ENCODE data around the gene PCBP3.
"Not testable (repeated sequence)": the region's sequence is repeated elsewhere in the genome, so short reads cannot be mapped to it uniquely, and the experiment has no call there.

PCBP3 gene

DNA sequence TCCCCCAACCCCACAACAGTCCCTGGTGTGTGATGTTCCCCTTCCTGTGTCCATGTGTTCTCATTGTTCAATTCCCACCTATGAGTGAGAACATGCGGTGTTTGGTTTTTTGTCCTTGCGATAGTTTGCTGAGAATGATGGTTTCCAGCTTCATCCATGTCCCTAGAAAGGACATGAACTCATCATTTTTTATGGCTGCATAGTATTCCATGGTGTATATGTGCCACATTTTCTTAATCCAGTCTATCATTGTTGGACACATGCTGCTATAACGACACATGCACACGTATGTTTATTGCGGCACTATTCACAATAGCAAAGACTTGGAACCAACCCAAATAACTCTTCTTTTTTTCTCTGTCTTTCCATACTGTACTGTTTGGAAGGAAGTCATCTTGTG lies 66.8 kb downstream of the PCBP3 start:
- not testable (repeated sequence) for H3K27me3 ChIP-seq (ENCODE audit: control insufficient read depth, insufficient read depth, low read length); H3K9me3 ChIP-seq (ENCODE audit: control insufficient read depth, insufficient read depth, low read length); H3K4me3 ChIP-seq (ENCODE audit: low read length); DNase-seq (ENCODE audit: low read depth, low spot score); H3K36me3 ChIP-seq (ENCODE audit: control insufficient read depth, insufficient read depth, low read length); H3K27ac ChIP-seq (ENCODE audit: low read length); H3K4me1 ChIP-seq (ENCODE audit: control insufficient read depth, insufficient read depth, low read length)
- WGBS (ENCODE audit: insufficient coverage, insufficient read length), result no CpG with 5 or more reads among the region's 5 CpGs

DNA sequence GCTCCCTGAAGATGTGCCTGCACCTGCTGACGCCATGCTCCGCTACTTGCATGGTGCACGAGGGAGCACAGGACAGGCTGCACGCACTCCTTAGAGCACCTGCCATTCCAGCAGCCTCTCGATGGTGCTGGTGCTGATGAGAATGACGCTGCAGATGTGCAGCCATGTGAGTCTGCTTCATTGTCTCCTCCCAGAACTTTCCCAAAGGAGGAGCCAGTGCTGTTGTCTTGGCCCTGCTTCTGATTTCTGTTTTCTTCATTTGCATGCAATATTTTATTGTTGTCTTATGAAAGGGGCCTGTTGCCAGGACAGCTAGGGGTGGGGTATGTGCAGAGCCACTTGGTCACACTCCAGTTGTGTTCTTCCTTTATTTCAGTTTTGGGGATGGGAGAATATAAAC lies 70.1 kb downstream of the PCBP3 start:
- WGBS (ENCODE audit: insufficient coverage, insufficient read length), result no CpG with 5 or more reads among the region's 6 CpGs
- Histone ChIP-seq H3K4me1 (ENCODE audit: control insufficient read depth, insufficient read depth, low read length) (no peaks in the 10 kb centered on the region), H3K4me3 (ENCODE audit: low read length) (no peak overlapping the region), H3K9me3 (ENCODE audit: control insufficient read depth, insufficient read depth, low read length) (no peaks in the 10 kb centered on the region), H3K27me3 (ENCODE audit: control insufficient read depth, insufficient read depth, low read length) (no peaks in the 10 kb centered on the region), H3K36me3 (ENCODE audit: control insufficient read depth, insufficient read depth, low read length) (no peaks in the 10 kb centered on the region), H3K27ac (ENCODE audit: low read length) (no peak overlapping the region)
- no peak for DNase-seq (ENCODE audit: low read depth, low spot score)

DNA sequence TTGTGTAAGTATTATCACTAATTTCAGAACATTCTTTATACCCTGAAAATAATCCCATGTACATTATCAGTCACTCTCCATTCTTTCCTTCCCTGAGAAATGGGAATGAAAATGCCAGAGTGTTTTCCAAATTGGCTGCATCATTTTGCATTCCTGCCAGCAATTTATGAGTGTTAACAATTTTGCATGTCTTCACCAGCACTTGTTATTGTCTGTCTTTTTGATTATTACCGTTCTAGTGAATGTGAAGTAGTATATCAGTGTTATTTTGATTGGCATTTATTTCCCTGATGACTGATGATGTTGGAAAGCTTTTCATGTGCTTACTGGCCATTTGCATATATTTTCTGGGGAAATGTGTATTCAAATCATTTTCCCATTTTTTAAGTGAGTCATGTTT lies 71.9 kb downstream of the PCBP3 start:
- H3K9me3 ChIP-seq (ENCODE audit: control insufficient read depth, insufficient read depth, low read length), result no peaks in the 10 kb centered on the region
- H3K4me3 ChIP-seq (ENCODE audit: low read length), result no peak overlapping the region
- no CpG with 5 or more reads among the region's 1 CpG for WGBS (ENCODE audit: insufficient coverage, insufficient read length)
- DNase-seq (ENCODE audit: low read depth, low spot score), result no peak
- no peaks in the 10 kb centered on the region for H3K4me1 ChIP-seq (ENCODE audit: control insufficient read depth, insufficient read depth, low read length)
- H3K36me3 ChIP-seq (ENCODE audit: control insufficient read depth, insufficient read depth, low read length), result no peaks in the 10 kb centered on the region
- H3K27ac ChIP-seq (ENCODE audit: low read length), result no peak overlapping the region
- H3K27me3 ChIP-seq (ENCODE audit: control insufficient read depth, insufficient read depth, low read length), result no peaks in the 10 kb centered on the region

DNA sequence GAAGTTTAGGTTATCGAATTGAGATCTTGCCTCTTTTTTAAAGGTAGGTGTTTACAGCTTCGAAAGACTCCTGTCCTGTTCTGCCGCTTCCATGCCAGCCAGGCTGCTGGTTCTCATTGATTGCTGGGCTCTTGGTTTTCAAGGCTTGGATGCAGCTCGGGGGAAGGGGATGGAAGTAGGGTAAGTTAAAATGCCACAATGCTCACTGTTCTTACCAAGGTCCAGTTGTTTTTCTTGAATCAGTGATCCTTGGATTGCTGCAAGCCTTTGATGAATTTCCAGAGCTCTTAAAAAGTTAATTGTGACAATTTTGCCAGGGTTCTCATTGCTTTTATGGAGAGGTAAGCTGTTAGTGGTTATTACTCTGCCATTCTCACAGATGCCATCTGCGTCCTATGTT lies 74.9 kb downstream of the PCBP3 start:
- H3K9me3 ChIP-seq (ENCODE audit: control insufficient read depth, insufficient read depth, low read length), result no peaks in the 10 kb centered on the region
- H3K4me1 ChIP-seq (ENCODE audit: control insufficient read depth, insufficient read depth, low read length), result no peaks in the 10 kb centered on the region
- WGBS (ENCODE audit: insufficient coverage, insufficient read length), result no CpG with 5 or more reads among the region's 5 CpGs
- H3K27me3 ChIP-seq (ENCODE audit: control insufficient read depth, insufficient read depth, low read length), result no peaks in the 10 kb centered on the region
- no peak overlapping the region for H3K27ac ChIP-seq (ENCODE audit: low read length)
- no peak overlapping the region for H3K4me3 ChIP-seq (ENCODE audit: low read length)
- no peaks in the 10 kb centered on the region for H3K36me3 ChIP-seq (ENCODE audit: control insufficient read depth, insufficient read depth, low read length)
- no peak for DNase-seq (ENCODE audit: low read depth, low spot score)

DNA sequence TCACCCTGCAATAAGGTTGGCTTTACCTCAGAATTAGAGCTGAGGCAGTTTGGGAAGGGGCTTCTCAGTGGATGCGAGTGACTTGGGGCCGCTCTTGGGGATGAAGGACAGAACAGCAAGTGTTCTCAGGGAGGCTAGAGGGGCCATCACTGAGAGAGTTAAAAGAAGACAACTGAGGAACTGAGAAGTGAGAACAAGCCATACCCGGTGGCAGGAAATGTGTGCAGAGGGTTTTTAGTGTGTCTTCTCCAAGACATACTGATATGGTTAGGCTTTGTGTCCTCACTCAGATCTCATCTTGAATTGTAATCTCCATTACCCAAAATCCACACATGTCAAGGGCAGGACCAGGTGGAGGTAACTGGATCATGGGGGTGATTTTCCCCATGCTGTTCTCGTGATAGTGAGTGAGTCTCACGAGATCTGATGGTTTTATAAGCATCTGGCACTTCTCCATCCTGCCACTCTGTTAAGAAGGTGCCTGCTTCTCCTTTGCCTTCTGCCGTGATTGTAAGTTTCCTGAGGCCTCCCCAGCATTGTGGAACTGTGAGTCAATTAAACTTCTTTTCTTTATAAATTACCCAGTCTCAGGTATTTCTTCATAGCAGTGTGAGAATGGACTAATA lies 75.8 kb downstream of the PCBP3 start:
- H3K36me3 ChIP-seq (ENCODE audit: control insufficient read depth, insufficient read depth, low read length), result no peaks in the 10 kb centered on the region
- H3K9me3 ChIP-seq (ENCODE audit: control insufficient read depth, insufficient read depth, low read length), result no peaks in the 10 kb centered on the region
- no peaks in the 10 kb centered on the region for H3K4me1 ChIP-seq (ENCODE audit: control insufficient read depth, insufficient read depth, low read length)
- H3K4me3 ChIP-seq (ENCODE audit: low read length), result no peak overlapping the region
- no CpG with 5 or more reads among the region's 6 CpGs for WGBS (ENCODE audit: insufficient coverage, insufficient read length)
- DNase-seq (ENCODE audit: low read depth, low spot score), result no peak
- no peaks in the 10 kb centered on the region for H3K27me3 ChIP-seq (ENCODE audit: control insufficient read depth, insufficient read depth, low read length)
- H3K27ac ChIP-seq (ENCODE audit: low read length), result no peak overlapping the region

DNA sequence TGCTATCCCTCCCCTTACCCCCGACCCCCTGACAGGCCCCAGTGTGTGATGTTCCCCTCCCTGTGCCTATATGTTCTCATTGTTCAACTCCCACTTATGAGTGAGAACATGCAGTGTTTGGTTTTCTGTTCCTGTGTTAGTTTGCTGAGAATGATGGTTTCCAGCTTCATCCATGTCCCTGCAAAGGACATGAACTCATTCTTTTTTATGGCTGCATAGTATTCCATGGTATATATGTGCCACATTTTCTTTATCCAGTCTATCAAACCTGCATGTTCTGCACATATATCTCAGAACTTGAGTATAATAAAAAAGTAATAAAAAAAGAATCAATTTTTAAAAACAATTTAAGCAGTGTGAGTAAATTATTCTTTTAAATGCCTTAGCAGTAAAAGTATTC lies 76.7 kb downstream of the PCBP3 start:
- not testable (repeated sequence) for H3K36me3 ChIP-seq (ENCODE audit: control insufficient read depth, insufficient read depth, low read length); H3K4me3 ChIP-seq (ENCODE audit: low read length); H3K9me3 ChIP-seq (ENCODE audit: control insufficient read depth, insufficient read depth, low read length); H3K4me1 ChIP-seq (ENCODE audit: control insufficient read depth, insufficient read depth, low read length); H3K27ac ChIP-seq (ENCODE audit: low read length); H3K27me3 ChIP-seq (ENCODE audit: control insufficient read depth, insufficient read depth, low read length); DNase-seq (ENCODE audit: low read depth, low spot score)
- no CpG with 5 or more reads among the region's 1 CpG for WGBS (ENCODE audit: insufficient coverage, insufficient read length)

DNA sequence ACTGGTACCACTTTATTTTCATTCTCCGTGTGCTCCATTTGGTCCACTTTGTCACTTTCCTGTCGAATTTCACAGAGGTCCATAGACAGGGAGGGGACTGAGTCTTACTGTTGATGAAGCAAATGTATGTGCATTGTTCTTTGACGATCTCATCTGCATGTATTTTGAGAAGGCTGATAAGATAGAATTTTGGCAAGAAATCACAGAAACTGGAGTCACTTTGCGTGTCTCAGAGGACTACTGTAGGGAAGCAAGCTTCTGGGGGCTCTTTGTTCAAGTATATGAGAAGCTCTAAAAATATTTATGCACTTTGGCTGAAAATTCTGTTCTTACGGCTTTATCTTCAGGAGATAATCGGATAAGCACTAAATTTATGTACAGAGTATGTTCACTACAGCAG lies 78.1 kb downstream of the PCBP3 start:
- Histone ChIP-seq H3K27me3 (ENCODE audit: control insufficient read depth, insufficient read depth, low read length) (no peaks in the 10 kb centered on the region), H3K4me1 (ENCODE audit: control insufficient read depth, insufficient read depth, low read length) (no peaks in the 10 kb centered on the region), H3K27ac (ENCODE audit: low read length) (no peak overlapping the region), H3K9me3 (ENCODE audit: control insufficient read depth, insufficient read depth, low read length) (no peaks in the 10 kb centered on the region), H3K36me3 (ENCODE audit: control insufficient read depth, insufficient read depth, low read length) (no peaks in the 10 kb centered on the region), H3K4me3 (ENCODE audit: low read length) (no peak overlapping the region)
- no CpG with 5 or more reads among the region's 6 CpGs for WGBS (ENCODE audit: insufficient coverage, insufficient read length)
- no peak for DNase-seq (ENCODE audit: low read depth, low spot score)

DNA sequence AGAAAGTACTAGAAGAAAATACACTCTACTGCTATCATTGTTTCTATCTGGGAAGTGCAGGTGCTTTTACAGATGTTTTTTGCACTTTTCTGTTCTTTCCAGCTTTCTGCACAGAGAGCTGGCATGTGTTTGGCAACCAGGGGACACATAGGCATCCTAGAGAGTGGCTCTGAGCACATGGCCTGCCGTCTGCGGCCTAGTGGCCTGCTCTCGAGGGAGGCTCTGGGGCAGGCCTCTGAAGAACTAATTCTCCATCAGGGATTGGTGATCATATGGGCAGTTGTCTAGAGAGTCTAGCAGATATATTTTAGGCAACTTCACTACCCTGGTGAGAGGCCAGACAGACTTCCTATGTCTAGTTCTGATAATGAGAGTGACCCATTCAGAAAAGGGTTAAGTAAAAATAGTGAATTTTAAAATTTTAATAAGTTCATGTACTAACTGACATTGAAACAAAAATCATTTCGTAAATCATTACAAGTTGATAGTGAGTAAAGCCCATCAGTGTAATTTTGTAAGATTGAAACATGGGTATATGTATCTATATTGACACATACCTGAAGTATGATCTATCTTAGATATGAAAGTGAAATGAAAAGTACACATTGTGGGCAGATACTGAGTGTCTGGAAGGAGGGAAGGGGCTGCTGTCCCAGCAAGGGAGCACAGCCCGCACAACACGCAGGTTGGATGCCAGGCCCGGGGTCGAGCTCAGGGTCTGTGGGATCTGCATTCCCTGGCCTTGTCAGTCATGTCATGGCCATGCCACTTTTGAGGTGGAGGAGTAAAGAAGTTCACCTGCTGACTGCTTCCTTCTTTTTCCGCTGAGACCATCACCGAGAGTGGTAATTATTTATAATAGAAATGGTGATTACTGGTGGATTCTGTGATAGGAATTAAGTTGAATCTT lies 79.8 kb downstream of the PCBP3 start:
- H3K4me3 ChIP-seq (ENCODE audit: low read length), result no peak overlapping the region
- H3K27me3 ChIP-seq (ENCODE audit: control insufficient read depth, insufficient read depth, low read length), result no peaks in the 10 kb centered on the region
- DNase-seq (ENCODE audit: low read depth, low spot score), result no peak
- no peaks in the 10 kb centered on the region for H3K36me3 ChIP-seq (ENCODE audit: control insufficient read depth, insufficient read depth, low read length)
- H3K9me3 ChIP-seq (ENCODE audit: control insufficient read depth, insufficient read depth, low read length), result no peaks in the 10 kb centered on the region
- H3K27ac ChIP-seq (ENCODE audit: low read length), result no peak overlapping the region
- H3K4me1 ChIP-seq (ENCODE audit: control insufficient read depth, insufficient read depth, low read length), result no peaks in the 10 kb centered on the region; the same call in 1 of the 2 replicates
- WGBS (ENCODE audit: insufficient coverage, insufficient read length), result no CpG with 5 or more reads among the region's 10 CpGs

DNA sequence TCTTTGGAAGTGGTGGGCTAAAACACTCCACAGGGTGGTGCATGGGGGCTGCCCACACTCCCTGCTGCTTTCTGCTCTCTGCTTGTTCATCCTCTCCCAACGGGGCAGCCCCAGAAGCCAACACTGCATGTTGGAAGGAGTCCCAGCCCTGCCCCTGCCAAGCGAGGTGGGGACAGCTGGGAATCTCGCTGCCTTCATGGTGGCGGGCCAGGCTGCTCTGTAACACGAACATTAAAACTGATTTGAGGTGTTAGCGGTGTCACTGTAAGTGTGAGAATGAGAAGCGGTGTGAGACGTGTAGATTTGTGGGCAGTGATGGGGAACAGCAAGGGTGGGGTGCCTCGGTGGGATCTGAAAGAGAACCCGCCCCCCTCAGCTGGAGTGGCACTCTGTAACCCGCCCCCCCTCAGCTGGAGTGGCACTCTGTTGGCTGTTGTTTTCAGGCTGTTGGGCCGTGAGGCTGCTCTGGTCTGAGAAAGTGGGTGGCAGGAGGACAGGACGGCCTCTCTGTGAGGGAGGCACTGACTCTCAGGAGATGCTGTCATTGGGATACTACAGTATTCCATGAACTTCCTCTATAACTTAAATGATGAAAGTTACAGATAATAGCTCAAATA lies 80.9 kb downstream of the PCBP3 start:
- 100% methylated on average over 3 of the region's 13 CpGs for WGBS (ENCODE audit: insufficient coverage, insufficient read length)

DNA sequence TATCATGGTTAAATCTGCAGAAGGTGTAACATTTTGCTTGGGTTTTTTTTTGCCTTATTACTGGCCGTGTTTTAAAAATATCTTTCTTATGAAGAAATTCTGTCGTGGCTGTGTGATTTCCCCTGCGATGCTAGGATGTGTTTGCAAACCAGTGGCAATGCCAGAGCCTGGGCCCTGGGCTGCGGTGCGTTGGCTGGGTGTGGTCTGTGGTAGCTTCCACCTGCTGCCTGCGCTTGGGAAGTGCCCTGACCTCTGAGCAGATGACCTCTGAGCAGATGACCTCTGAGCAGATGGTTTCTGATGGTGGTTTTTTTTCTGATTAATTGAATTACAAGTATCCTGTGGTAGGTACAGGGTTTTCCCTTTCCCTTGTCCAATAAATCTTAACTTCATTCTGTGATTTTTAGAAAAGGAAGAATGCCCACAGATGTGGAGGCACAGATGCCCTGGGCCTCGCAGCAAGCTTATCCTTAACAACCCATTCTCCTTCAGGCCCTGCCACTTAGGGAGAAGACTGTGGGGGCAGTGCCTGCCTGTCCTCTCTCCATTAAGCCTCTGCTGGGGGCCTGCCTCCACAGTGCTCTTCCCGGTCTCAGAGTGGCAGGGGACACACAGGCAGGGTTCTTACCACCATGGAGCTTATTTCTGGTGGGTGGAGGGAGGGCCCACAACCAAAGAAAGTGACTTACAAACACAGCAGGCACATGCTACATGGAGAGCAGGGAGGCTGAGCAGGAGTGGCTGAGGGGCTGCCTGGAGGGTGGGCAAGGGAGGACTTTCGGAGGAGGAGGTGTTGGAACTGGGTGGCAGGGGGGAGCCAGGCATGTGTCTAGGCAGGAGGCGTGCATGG lies 81.7 kb downstream of the PCBP3 start:
- no peaks in the 10 kb centered on the region for H3K36me3 ChIP-seq (ENCODE audit: control insufficient read depth, insufficient read depth, low read length)
- WGBS (ENCODE audit: insufficient coverage, insufficient read length), result no CpG with 5 or more reads among the region's 10 CpGs
- no peaks in the 10 kb centered on the region for H3K9me3 ChIP-seq (ENCODE audit: control insufficient read depth, insufficient read depth, low read length)
- H3K27me3 ChIP-seq (ENCODE audit: control insufficient read depth, insufficient read depth, low read length), result no peaks in the 10 kb centered on the region
- H3K4me1 ChIP-seq (ENCODE audit: control insufficient read depth, insufficient read depth, low read length), result no peaks in the 10 kb centered on the region; the same call in 1 of the 2 replicates
- H3K4me3 ChIP-seq (ENCODE audit: low read length), result no peak overlapping the region
- no peak for DNase-seq (ENCODE audit: low read depth, low spot score)
- H3K27ac ChIP-seq (ENCODE audit: low read length), result no peak overlapping the region

More for the DNA sequence above, 80.9 kb downstream of the PCBP3 start:
- Histone ChIP-seq H3K27ac (ENCODE audit: low read length) (no peak overlapping the region), H3K4me1 (ENCODE audit: control insufficient read depth, insufficient read depth, low read length) (no peaks in the 10 kb centered on the region; the same call in 1 of the 2 replicates), H3K27me3 (ENCODE audit: control insufficient read depth, insufficient read depth, low read length) (no peaks in the 10 kb centered on the region), H3K9me3 (ENCODE audit: control insufficient read depth, insufficient read depth, low read length) (no peaks in the 10 kb centered on the region), H3K4me3 (ENCODE audit: low read length) (no peak overlapping the region), H3K36me3 (ENCODE audit: control insufficient read depth, insufficient read depth, low read length) (no peaks in the 10 kb centered on the region)
- no peak for DNase-seq (ENCODE audit: low read depth, low spot score)
